ENCODE results near the gene ANKRD62. TPM values are rescaled to one million over a fixed set of nuclear protein-coding genes. Genes with fewer than 3 reads are reported as not detected.

The ANKRD62 gene
- total and polyA plus RNA-seq, 7 donors = not detected

DNA sequence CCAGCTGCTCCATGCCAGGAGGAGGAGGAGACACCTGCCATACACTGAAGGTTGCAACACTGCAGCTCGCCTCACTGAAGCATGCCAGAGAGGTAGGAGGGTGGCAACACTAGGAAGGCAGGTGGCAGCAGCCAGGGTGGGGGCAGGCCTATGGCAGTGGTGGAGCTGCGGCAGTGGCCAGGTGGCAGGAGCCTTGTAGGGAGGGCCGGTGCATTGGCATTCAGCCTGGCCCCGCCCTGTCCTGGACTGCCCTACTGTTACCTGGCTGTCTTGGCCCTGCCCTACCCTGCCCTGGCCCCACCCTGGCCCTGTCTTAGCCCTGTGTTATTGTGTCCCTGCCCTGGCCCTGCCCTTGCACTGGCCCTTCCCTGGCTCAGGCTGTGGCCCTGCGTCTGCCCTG, 7.4 kb upstream of the ANKRD62 start:
- Histone ChIP-seq H3K9me3 (no peaks in the 10 kb centered on the region), H3K36me3 (ENCODE audit: insufficient read depth in 1 of 2, low read depth in 1 of 2) (no peaks in the 10 kb centered on the region), H3K4me1 (no peaks in the 10 kb centered on the region), H3K27ac (no peak overlapping the region), H3K27me3 (ENCODE audit: insufficient read depth in 3 of 3, low read length in 2 of 3) (no peaks in the 10 kb centered on the region), H3K4me3 (no peak overlapping the region)
- TF ChIP-seq, protein P1, sequence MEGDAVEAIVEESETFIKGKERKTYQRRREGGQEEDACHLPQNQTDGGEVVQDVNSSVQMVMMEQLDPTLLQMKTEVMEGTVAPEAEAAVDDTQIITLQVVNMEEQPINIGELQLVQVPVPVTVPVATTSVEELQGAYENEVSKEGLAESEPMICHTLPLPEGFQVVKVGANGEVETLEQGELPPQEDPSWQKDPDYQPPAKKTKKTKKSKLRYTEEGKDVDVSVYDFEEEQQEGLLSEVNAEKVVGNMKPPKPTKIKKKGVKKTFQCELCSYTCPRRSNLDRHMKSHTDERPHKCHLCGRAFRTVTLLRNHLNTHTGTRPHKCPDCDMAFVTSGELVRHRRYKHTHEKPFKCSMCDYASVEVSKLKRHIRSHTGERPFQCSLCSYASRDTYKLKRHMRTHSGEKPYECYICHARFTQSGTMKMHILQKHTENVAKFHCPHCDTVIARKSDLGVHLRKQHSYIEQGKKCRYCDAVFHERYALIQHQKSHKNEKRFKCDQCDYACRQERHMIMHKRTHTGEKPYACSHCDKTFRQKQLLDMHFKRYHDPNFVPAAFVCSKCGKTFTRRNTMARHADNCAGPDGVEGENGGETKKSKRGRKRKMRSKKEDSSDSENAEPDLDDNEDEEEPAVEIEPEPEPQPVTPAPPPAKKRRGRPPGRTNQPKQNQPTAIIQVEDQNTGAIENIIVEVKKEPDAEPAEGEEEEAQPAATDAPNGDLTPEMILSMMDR (IDR thresholded peaks at IDR 0.05) = no peak
- DNase-seq (no peak), ATAC-seq (peak in 2 of 4 donors; percentile 6 to 22)
- 88 to 91% (median 90%) methylated on average over 5 of the region's 5 CpGs for WGBS, 3 donors
- intact Hi-C loops (cut with DNase I) = loop anchor here in 1 of 2 donors (5.0 kb wide), 1 partner anchor 151 kb away; no protein-coding TSS in a partner anchor

- Histone ChIP-seq H3K4me3 (no peak overlapping the region), H3K9me3 (no peaks in the 10 kb centered on the region), H3K27ac (no peak overlapping the region), H3K4me1 (peaks cover 2% of the 10 kb centered on the region), H3K27me3 (ENCODE audit: insufficient read depth in 3 of 3, low read length in 2 of 3) (no peaks in the 10 kb centered on the region), H3K36me3 (ENCODE audit: insufficient read depth in 1 of 2, low read depth in 1 of 2) (no peaks in the 10 kb centered on the region)
- 70 to 79% (median 72%) methylated on average over 18 of the region's 18 CpGs for WGBS, 3 donors
- intact Hi-C loops (cut with DNase I) = loop anchor here in 1 of 2 donors (5.0 kb wide), 1 partner anchor 150 kb away; no protein-coding TSS in a partner anchor
- peak in 2 of 4 donors; percentile 7 to 19 for ATAC-seq
- DNase-seq = peak in 1 of 2 donors; percentile 42
- TF ChIP-seq, protein P1 (IDR thresholded peaks at IDR 0.05) = no peak
Observed at GRCh38 chr18:12086677-12087470, 6.8 kb upstream of the ANKRD62 start.

GRCh38 chr18:12087471-12088025, 6.1 kb upstream of the ANKRD62 start:
- Histone ChIP-seq H3K4me1 (peaks cover 4% of the 10 kb centered on the region), H3K27me3 (ENCODE audit: insufficient read depth in 3 of 3, low read length in 2 of 3) (no peaks in the 10 kb centered on the region), H3K9me3 (no peaks in the 10 kb centered on the region), H3K27ac (no peak overlapping the region), H3K36me3 (ENCODE audit: insufficient read depth in 1 of 2, low read depth in 1 of 2) (no peaks in the 10 kb centered on the region), H3K4me3 (no peak overlapping the region)
- DNase-seq = peak in 1 of 2 donors; percentile 46
- 46 to 78% (median 50%) methylated on average over 3 of the region's 3 CpGs for WGBS, 3 donors
- intact Hi-C loops (cut with DNase I) = loop anchor here in 1 of 2 donors (5.0 kb wide), 1 partner anchor 150 kb away; no protein-coding TSS in a partner anchor
- peak in 1 of 4 donors; percentile 4 for ATAC-seq
- TF ChIP-seq, protein P1 (IDR thresholded peaks at IDR 0.05) = no peak

- no peaks in the 10 kb centered on the region for H3K36me3 ChIP-seq (ENCODE audit: insufficient read depth in 1 of 2, low read depth in 1 of 2)
- 45 to 68% (median 61%) methylated on average over 4 of the region's 4 CpGs for WGBS, 3 donors
- no peak overlapping the region for H3K4me3 ChIP-seq
- ATAC-seq (peak in 1 of 4 donors; percentile 11), DNase-seq (no peak)
- TF ChIP-seq, protein P1 (IDR thresholded peaks at IDR 0.05) = no peak
- intact Hi-C loops (cut with DNase I) = loop anchor here in 1 of 2 donors (5.0 kb wide), 1 partner anchor 149 kb away; no protein-coding TSS in a partner anchor
- H3K27ac ChIP-seq = no peak overlapping the region
- no peaks in the 10 kb centered on the region for H3K27me3 ChIP-seq (ENCODE audit: insufficient read depth in 3 of 3, low read length in 2 of 3)
- no peaks in the 10 kb centered on the region for H3K9me3 ChIP-seq
- peaks cover 4% of the 10 kb centered on the region for H3K4me1 ChIP-seq
Observed at GRCh38 chr18:12088096-12088495, 5.5 kb upstream of the ANKRD62 start.

Data from psoas muscle (tissue), 8 donors.